Measurements from ENCODE around the gene GPR18.

Gene GPR18

DNA sequence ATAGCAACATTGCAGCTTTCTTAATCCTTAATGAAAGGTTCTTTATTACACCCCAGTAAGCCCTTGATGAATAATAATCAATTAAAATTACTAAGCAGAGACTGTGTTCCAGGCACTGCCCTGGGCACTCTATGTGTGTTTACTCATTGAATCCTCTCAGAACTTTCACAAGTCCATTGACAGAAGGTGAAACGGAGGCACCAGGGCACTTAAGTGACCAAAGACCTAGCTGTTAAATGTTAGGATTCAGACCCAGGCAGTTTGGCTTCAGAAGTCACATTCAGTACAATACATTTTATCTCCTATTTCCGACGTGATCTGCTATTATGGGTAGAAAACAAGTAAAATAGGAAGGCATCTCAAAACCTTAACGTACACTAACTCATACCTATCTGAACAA is 46.4 kb upstream of the GPR18 start:
- no peaks in the 10 kb centered on the region for H3K27me3 ChIP-seq (ENCODE audit: insufficient read depth, low read depth, severe bottlenecking)
- H3K27ac ChIP-seq, result no peak overlapping the region
- TF ChIP-seq, protein P1, sequence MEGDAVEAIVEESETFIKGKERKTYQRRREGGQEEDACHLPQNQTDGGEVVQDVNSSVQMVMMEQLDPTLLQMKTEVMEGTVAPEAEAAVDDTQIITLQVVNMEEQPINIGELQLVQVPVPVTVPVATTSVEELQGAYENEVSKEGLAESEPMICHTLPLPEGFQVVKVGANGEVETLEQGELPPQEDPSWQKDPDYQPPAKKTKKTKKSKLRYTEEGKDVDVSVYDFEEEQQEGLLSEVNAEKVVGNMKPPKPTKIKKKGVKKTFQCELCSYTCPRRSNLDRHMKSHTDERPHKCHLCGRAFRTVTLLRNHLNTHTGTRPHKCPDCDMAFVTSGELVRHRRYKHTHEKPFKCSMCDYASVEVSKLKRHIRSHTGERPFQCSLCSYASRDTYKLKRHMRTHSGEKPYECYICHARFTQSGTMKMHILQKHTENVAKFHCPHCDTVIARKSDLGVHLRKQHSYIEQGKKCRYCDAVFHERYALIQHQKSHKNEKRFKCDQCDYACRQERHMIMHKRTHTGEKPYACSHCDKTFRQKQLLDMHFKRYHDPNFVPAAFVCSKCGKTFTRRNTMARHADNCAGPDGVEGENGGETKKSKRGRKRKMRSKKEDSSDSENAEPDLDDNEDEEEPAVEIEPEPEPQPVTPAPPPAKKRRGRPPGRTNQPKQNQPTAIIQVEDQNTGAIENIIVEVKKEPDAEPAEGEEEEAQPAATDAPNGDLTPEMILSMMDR (IDR thresholded peaks at IDR 0.05; ENCODE audit: low read depth, low read length), result no peak
- H3K9me3 ChIP-seq (ENCODE audit: severe bottlenecking), result no peaks in the 10 kb centered on the region
- no peak for DNase-seq
- H3K36me3 ChIP-seq, result peaks cover 20% of the 10 kb centered on the region
- no peak overlapping the region for H3K4me3 ChIP-seq (ENCODE audit: low read depth, low read length)

DNA sequence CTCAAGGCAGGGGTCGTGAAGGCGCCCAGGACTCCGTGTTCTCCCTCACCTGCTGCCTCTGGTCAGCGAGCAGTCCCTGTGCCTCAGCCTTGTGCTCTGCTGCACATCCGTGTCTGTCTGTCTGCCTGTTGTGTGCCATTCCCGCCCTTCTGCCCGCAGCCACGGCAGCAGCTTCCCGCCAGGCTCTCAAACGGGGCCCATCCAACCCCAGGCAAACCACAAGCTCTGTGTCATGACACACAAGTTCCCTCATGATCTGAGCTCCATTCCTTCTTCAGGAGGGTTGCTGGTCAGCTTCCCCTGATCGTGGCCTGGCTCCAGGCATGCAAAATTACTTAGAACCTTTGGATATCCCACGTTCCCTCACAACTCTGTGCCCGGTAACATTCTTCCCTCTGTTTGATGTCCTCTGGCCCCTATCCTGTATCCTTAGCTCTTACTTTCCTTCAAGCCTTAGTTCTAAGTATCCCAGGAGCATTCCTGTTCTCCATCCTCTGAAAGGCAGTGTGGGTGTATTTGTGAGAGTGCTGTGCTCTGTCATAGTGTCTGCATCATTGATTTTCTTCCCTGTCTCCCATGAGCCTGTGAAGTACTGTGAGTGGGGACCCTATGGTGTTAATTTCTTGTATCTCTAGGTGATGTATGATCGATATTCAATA is 45.8 kb upstream of the GPR18 start:
- H3K36me3 ChIP-seq, result peaks cover 17% of the 10 kb centered on the region
- H3K27me3 ChIP-seq (ENCODE audit: insufficient read depth, low read depth, severe bottlenecking), result no peaks in the 10 kb centered on the region
- TF ChIP-seq, protein P1 (IDR thresholded peaks at IDR 0.05; ENCODE audit: low read depth, low read length), result no peak
- no peak overlapping the region for H3K4me3 ChIP-seq (ENCODE audit: low read depth, low read length)
- H3K9me3 ChIP-seq (ENCODE audit: severe bottlenecking), result no peaks in the 10 kb centered on the region
- DNase-seq, result no peak
- no peak overlapping the region for H3K27ac ChIP-seq

DNA sequence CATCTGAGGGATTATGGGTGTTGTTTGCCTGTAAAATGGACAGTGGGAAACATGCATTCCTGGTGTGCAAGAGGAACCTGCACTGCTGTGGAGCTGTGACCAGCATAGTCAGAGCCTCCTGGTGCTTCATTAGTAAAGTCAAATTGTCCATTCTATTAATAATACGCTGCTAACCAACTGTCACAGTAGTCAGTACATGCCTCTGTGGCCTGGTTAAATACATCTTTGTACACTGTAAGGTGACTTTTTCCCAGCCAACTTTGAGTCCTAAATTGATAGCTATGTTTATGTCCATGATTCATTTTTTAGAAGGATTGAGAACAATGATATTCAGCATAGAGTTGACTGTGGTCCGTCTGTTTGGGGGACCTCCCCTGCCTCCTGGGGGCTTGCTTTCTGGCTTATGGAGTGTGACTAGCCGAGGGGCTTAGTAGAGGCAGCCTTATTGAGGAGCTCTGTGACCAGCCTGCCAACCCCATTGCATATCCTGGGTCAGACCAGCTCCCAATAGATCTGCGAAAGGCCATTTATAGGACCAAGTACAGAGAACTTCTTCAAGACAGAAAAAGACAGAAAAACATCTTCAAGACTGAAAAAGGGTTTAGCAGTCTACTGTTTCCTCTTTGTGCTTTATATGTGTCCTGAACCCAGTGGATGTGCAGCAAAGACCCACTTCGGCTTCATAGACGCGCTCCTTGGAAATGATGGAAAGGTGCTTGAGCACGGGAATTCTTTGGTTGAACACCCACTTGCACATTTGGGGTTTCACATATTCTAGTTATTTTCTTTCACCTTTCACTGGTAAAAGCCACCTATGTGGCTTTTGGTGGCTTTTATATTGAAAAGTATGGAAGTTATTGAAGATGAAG is 44.7 kb upstream of the GPR18 start:
- Histone ChIP-seq H3K36me3 (peaks cover 6% of the 10 kb centered on the region), H3K27me3 (ENCODE audit: insufficient read depth, low read depth, severe bottlenecking) (no peaks in the 10 kb centered on the region), H3K9me3 (ENCODE audit: severe bottlenecking) (no peaks in the 10 kb centered on the region), H3K27ac (no peak overlapping the region), H3K4me3 (ENCODE audit: low read depth, low read length) (no peak overlapping the region)
- DNase-seq, result no peak
- TF ChIP-seq, protein P1 (IDR thresholded peaks at IDR 0.05; ENCODE audit: low read depth, low read length), result no peak

DNA sequence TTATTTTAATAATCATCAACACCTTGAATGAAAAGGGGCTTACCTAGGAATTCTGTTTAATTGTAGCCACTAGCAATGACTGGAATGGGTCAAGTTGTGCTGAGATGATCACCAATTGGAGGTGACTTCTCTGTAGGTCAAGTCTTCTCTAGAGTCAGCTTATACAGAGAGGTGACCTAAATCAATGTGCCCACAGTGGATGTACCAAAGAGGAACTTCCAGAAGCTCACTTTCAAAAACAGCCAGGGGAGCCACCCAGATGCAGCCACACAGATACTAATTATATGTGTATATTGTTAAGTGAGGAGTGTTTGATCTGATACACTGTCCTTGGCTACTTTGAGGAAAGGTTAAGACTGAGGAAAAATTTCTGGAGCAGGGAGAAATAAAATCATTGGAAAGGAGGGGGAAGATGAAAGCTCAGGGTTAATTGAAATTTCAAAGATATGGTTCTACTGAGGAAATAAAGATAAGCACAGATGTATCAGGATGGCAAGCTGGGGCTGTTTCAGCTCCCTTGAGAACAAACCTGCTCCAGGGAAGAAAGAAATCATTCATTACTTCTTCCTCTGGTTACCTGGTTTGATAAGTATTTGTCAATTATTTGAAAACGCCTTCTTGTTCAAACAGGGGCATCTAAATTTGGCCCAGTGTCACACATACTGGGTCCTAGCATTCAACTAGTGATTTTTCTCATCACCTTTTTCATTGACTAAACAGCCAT is 43.9 kb upstream of the GPR18 start:
- TF ChIP-seq, protein P1 (IDR thresholded peaks at IDR 0.05; ENCODE audit: low read depth, low read length), result no peak
- no peaks in the 10 kb centered on the region for H3K27me3 ChIP-seq (ENCODE audit: insufficient read depth, low read depth, severe bottlenecking)
- no peaks in the 10 kb centered on the region for H3K9me3 ChIP-seq (ENCODE audit: severe bottlenecking)
- DNase-seq, result no peak
- no peak overlapping the region for H3K4me3 ChIP-seq (ENCODE audit: low read depth, low read length)
- H3K36me3 ChIP-seq, result peaks cover 3% of the 10 kb centered on the region
- no peak overlapping the region for H3K27ac ChIP-seq

DNA sequence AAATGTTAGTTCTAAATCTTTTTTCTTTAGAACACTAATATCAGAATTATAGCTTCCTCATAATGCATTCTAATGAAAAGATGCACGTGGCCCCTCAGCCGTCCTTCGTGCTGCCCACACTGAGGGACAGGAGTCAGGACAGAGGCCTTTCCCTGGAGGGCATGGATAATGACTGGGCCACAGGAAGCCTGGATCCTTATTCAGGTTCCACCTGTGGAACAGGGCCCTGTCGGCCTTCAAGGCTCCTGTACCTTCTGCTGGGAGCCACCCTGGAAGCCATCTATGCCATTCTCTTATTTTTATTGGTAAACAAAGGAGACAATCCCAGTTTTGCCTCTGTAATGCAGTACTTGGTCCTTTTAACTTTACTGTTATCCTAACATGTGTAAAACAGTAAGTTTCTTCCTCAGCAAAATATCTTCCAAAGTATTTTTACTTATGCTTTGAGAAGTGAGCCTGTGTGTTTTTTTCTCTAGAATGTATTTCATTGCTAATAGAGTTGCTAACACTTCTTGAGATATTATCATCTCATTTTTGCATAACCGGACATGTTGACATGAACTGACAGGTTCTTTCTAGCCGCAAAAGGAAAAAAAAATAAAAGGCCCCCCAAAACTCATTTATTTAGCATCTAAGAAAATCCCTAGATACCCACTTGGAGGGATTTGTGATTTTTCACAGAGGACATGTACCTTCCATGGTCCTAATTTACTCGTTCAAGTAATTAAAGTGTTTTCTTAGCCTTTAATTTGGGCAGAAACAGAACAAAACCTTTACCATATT is 43.1 kb upstream of the GPR18 start:
- Histone ChIP-seq H3K4me3 (ENCODE audit: low read depth, low read length) (no peak overlapping the region), H3K27me3 (ENCODE audit: insufficient read depth, low read depth, severe bottlenecking) (no peaks in the 10 kb centered on the region), H3K9me3 (ENCODE audit: severe bottlenecking) (no peaks in the 10 kb centered on the region), H3K27ac (no peak overlapping the region), H3K36me3 (peaks cover 3% of the 10 kb centered on the region)
- DNase-seq, result no peak
- TF ChIP-seq, protein P1 (IDR thresholded peaks at IDR 0.05; ENCODE audit: low read depth, low read length), result no peak
